NCI-H446 (cell line): ENCODE data around the gene DVL1.
"Not testable (repeated sequence)": the region's sequence is repeated elsewhere in the genome, so short reads cannot be mapped to it uniquely, and the experiment has no call there.

Experiments used
- DNase-seq, 2 experiments: peaks; one replicate each; lab custom pipeline; 2025; lab: John Stamatoyannopoulos, UW

DVL1 gene

DNA sequence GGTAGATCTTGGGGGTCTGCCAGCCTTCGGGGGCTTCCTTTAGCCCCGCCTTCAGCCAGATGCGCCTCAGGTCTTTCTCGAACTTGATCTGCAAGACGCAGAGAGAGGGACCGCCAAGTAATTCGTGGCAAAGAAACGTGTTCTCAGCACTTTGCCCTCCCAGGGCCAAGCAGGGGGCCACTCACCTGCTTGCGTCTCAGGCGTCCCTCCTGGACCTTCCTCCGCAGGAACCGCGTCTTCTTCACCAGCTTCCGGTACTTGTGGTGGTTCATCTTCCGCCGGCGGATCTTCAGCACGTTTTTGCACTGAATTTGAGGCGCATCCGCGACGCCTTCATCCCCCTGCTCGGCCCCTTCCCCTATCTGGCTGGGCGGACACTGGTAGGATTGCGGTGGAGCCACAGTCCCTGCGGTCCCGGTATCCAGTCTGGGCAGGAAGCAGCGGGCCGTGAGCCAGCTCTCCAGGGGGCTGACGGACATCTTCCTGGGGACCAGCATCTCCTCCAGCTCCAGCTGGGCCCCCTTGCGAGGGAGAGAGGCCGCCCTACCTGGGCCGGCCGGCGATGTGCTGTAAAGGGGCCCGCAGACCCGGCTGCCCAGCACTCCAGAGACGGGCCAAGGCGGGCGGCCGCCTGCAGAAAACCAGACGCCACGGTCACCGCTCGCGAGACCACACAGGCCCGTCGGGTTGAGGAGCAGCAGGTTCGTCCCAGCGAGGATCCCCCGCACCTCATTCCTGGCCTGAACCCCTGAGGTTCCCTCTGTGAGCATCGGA, 24.8 kb upstream of the DVL1 start:
- no peak for DNase-seq

DNA sequence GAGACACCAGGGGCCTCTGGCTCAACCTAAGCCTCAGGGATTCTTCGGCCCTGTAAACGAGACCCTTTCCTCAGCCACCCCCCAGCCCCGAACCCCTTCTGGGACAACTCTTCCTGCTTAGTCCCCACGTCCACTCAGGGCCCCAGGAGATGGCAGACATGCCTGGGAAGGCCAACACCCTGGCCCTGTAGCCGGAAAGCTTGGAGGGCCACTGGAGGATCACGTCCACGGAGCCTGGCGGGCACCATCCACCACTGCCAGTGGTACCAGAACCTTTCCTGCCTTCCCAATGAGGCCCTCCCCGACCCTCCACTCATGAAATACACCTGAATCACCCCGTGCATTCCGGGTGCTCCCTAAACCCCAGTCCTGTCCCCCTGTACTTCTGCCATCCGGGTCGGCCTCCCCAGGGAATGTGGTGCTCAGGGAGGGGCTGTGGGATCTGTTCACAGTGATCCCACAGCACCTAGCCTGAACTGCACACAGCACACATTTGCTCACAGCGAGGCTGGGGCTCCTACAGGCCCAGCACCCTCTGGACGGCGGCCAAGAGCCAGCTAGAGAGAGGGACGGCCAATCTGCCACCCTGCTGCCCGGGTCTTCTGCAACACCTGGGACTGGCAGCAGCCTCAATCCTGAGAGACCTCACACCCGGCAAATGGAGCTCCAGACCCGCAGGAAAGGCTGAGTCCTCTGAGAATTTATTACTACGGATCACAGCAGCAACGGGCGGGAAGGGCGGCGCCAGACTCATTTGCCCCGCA, 24.0 kb upstream of the DVL1 start:
- no peak for DNase-seq

DNA sequence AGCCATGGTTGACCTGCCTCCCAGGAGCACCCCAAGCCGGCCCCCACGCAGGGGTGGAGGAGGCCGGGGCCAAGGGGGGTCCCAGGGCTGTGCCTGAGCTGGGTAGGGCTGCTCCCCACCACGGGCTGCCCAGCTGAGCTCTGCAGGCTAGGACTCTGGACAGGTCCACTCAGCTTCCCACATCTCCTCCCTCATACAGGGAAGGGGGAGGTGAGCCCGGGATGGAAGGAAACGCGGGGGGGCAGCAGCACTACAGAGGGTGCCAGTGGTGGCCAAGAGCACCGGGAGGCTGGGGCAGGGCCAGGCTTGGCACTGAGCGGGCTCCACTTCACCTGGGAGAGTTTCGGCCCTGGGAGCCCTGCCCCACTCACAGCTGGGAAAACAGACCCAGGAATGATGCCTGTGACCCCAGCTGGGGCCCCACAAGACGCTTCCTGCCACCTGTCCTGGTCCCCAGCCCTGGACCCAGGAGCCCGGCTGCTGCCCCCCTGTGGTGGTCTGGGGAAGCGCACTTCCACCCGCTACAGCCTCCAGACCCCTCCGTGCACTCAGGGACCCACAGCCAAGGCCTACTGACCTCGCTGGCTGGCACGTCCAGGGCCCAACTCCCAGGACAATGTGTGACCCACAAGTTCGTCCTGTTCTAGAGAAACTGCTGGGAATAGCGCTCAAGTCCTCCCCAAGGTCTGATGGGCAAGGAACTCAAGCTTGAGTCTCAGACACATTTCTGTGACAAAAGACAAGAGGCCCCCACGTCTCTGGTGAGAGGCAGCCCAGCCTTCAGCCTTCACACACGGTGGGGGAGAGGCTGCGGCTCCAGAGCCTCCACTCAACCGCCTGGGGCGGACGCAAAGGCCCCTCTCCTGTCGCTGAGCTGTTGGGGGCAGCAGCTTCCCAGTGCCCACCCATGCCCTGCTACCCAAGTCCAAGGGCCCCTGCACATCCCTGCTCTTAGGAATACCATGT, 22.8 kb upstream of the DVL1 start:
- peak in 1 of 2 experiments; percentile 58 for DNase-seq

DNA sequence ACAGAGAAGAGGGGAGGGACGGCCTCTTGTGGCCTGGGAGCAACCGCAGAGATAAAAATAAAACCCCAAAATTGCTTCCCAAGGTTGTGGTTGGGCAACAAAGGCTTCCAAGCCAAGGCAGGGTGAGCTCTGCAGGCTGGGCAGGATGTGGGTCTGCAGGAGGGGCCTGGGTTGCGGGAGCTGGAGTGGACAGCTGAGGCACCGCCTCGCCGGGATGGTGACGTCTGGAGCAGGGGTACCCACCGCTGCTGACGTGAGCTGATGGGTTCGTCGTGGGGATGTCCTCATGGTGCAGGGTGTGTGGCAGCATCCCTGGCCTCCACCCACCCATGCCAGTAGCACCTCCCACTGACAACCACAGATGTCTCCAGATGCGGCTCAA, 22.1 kb upstream of the DVL1 start:
- no peak for DNase-seq

DNA sequence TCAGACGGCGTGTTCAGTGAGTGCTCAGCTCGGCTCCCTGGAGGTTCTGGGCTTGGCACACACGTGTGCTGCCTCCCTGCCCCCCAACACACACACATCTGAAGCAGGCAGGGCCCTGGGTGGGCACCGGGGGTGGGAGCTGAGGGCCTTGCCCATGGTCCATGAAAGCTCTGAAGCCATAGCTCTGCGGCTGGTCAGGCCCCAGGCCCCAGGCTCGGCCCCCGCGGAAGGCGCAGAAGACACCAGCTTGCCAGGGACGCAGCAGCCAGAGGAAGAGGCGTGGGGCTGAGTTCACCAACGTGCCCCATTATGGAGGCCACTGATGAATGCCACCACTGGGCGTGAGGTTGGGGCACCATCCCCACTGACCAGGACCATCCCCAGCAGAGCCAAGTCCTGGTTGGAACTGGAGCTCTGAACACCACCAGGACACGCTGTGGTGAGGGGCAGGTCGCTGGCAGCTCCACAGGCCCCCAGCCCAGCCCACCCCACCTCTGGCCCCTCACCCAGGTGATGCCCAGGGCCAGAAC, 21.6 kb upstream of the DVL1 start:
- no peak for DNase-seq

DNA sequence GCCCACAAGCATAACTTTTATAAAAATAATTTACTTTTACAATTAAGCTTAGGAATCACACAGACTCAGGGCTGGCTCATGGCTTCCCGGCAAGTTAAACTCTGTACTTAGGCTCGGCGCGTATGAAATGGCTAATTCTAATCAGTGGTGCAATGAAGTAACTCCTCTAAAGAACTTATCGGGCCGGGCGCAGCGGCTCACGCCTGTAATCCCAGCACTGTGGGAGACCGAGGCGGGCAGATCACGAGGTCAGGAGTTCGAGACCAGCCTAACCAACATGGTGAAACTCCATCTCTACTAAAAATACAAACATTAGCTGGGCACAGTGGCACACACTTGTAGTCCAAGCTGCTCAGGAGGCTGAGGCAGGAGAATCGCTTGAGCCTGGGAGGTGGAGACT, 20.9 kb upstream of the DVL1 start:
- not testable (repeated sequence) for DNase-seq

DNA sequence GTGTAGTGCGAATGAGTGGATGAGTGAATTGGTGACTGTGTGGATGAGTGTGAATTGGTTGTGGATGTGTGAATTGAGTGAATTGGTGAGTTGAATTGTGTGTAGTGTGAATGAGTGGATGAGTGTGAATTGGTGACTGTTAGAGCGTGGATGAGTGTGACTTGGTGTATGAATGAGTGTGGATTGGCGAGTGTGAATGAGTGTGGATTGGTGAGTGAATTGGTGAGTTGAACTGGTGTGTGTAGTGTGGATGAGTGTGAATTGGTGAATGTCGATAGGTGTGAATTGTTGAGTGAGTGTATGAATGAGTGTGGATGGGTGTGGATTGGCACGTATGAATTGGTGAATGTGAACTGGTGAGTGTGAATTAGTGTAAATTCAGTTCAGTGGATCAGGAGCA, 18.1 kb upstream of the DVL1 start:
- DNase-seq = no peak

DNA sequence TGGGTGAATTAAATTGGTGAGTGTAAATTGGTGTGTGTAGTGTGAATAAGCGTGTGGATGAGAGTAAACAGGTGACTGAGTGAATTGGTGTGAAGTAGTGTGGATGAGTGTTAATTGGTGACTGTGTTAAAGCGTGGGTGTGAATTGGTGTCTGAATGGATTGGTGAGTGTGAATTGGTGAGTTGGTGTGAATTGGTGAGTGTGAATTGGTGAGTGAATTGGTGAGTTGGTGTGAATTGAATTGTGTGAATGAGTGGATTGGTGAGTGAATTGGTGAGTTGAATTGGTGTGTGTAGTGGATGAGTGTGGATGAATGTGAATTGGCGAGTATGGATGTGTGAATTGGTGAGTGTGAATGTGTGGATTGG, 17.5 kb upstream of the DVL1 start:
- no peak for DNase-seq

DNA sequence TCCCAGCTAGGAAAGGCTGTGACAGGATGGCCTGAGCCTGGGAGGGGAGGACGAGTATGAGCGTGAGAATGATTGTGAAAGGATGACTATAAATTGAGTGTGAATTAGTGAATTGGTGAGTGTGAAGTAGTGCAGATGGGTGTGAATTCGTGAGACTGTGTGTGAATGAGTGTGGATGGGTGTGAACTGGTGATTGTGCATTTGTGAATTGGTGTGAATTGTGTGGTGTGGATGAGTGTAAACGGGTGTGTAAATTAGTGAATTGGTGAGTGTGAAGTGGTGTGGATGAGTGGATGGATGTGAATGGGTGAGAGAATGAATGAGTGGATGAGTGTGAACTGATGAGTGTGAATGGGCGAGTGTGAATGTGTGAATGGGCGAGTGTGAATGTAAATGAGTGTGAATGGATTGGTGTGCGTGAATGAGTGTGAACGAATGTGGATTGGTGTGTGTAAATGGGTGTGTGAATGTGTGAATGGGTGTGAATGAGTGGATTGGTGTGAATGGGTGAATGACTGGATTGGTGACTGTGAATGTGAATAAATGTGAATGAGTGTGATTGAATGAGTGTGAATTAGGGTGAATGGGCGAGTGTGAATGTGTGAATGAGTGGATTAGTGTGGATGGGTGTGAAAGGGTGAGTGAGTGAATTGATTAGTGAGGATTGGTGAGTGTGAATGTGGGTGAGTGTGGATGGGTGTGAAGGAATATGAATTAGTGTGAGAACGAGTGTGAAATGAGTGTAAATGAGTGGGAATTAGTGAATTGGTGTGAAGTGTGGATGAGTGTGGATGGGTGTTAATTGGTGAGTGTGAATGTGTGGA, 16.9 kb upstream of the DVL1 start:
- no peak for DNase-seq

DNA sequence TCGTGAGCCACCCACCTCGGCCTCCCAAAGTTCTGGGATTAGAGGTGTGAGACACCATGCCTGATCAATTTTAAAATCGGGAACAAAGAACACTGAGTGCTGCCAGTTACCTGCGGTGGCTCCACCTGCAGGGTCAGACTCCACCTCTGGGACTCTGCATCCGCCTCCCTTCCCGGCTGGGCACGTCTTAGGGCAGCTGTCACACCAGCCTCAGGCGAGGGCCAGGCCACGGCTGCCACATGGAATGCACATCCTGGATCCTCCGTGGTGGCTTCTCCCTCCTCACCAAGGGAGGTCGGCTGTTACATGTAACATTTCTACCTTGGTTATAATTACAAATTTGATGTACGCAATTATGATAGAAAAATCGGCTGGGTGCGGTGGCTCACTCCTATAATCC, 15.0 kb upstream of the DVL1 start:
- DNase-seq = no peak

DNA sequence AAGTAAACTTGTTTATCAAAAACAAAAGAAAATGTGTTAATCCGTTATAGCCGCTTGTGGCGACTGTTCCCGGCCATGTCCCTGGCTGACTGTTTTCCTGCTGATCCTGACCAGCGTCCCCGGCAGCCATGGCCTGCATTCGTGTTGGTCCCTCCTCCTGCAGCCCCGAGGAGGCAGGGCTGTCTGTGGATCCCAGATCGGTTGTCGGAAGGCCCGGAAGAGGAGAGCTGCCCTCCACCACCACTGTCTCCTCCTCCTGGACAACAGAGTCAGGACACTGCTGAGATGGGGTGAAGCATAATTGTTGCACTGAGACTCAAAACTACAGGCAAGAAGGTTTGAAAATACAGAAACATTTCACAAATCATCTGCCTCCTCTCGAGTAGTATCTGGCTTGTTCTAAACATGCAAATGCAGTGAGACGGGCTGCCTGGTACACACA, 12.8 kb upstream of the DVL1 start:
- no peak for DNase-seq

DNA sequence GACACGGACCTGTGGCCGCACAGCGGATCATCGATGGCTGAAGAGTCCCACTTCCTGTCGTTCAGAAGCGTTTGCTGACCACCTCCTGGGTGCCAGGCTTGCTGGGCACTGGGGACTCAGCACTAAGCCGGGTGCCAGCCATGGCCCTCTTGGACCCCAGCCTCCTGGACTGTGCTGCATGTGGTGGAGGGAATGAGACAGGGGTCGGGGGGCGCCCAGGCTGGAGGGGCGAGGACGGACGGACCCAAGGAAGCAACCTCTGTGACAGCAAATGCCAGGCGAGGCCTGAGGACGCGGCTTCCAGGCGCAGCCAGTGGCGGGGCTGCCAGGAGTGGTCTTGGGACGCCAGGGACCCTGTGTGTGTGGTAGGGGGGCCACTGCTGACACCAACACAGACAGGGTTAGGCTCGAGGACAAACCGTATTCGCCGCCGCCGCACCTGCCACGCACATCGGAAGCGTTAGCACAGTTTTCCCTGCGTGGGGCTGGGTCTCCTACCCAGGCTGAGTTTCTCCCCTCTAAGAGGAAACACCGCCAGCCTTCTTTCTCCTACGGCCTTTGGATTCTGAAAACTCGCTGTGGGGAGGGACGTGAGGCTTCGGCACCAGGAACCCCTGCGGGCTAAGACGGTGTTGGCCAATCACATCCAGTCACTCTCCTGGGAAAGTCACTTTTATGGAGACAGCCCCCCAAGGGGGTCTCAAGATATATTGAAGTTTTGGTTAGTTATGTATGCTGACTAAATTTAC, 12.2 kb upstream of the DVL1 start:
- no peak for DNase-seq

DNA sequence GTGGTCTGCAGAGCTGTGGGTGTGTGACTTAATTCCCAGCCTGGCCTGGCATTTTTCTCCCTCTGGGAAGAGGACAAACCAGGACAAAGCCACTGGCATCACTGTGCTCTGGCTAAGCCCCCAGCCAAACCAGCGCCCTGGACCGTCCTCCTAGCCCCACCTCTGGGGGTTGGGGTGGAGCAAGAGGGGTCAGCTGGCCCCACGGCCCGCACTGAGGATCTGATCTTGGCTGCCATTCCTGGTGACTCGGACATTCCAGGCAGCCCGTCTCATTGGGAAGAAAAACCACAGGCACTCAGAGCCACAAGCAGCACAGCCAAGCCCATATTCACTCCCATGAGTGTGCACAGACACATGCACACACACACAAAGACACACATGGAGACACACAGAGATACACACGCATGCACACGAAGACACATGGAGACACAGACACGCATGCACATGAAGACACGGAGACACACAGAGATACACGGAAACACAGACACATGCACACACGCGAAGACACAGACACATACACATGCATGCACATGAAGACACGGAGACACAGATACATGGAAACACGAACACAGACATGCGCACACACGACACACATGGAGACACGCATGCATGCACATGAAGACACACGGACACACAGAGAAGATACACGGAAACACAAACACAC, 11.4 kb upstream of the DVL1 start:
- no peak for DNase-seq

DNA sequence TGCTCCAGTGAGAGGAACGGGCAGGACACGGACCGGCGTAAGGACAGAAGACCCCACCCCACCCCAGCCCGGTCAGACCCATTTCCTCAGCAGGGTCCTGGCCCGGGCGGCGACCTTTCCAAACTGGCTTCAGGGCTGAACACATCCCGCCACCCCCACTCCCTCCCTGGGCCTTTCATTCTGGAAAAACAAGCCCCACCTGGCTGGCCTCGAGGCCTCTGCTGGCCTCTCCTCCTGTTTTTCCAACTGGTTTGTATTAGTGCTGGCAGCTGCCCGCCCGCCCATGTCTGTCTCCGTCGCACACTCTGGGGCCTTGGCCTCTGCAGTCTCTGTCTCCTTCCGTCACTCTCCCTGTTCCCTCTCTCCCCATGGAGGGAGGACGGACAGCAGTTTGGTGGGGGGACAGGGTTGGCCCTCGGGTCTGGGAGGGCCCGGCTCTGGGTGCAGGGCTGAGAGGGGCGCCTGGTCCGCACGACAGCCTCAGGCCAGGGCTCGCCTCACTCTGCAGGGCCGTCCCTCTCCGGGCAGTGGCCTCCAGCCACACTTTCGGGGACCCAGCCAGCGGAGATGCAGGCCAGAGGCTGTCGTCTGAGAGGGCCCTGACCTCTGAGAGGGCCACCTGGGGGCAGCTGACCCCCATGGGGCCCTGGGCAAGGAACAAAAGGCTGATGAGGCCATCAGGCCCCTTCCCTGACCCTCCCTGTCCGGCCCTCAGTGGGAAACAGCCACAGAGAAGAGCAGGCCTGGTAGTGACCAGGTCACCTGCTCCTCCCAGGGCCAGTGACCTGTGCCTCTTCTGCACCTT, 10.6 kb upstream of the DVL1 start:
- DNase-seq = no peak

DNA sequence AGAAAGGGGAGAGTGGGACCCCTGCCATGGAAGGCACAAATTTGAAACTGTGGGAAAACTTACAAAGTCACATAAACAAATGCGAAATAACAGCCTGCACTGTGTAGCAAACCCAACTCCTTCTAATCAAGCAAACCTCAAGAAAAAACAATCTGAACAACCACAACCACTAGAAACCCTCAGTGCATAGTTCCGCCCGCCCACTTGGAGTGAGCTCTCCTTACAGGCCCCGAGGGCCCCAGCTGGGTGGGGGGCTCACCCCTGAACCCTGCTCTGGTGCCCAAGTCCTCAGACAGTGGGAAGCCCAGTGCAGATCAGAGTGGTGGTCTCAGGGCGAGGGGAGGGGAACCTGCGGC, 10.1 kb upstream of the DVL1 start:
- DNase-seq = no peak

DNA sequence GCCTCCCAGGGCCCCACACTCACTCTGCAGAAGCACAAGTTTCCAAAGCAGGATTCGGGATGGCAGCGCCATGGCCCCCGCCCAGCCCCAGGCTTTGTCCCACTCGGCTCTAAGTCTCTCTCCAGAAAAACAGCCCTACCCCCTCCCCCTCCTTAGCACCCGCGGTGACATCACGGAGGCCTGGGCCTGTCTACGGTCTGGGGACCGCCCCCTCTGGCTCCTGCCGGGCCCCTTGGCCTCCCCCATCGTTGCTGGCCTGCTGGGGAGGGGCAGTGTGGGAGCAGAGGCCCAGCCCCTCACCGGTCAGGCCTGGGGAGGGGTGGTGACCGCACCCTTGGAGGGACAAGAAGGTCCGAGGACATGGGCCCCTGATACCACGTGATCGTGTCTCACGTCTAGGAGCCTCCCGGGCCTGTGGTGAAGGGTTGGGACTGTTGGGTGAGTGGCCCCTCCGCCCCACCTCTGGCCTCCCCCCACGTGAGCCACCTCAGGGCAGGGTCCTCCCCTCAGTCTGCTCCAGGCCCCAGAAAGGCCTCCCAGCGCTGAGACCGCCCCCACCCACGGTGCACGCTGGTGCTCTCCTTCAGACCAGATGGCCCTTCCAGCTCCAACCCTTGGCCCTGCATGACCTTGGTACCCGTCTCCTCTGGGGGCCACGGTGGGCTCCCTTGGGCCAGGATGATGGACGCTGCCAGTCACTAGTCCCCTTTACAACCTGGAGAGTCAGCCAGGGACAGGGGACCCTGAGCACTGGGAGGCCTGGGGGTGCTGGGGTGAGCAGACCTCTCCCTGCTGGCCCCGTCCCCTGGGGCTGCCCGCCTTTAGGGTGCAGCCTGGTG, 9.4 kb upstream of the DVL1 start, which contains the start of gene MXRA8:
MXRA8 (minus strand) TSS at position 123 of the 839 bp plus-strand sequence; CDS start at position 72, 51 bp downstream.
- DNase-seq = no peak

DNA sequence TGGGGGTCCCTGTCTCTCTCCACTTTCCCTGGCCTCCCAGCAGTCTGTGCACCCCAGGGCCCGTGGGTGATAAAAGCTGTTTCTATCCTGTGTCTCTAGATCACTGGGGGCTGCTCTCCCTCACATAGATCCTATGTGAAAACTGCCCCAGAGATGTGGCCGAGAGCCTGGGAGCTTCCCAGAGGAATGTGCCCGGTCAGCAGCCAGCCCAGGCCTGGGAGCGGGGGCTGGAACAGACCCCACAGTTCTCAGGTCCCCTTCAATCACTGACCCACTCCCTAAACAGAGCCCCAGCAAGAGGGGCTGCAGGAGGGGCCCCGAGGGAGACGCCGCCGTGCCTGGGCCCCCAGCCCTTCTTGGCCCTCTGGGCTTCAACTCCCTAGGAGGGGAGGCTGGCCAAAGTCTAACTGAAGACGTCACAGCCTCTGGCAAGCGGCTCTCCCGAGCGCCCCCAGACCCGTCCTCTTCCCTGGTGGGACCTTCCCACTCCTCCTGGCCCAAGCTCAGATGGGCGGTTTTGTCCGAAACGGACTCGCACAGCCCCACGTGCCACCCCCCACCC, 8.7 kb upstream of the DVL1 start:
- DNase-seq = no peak
